Heart right ventricle (tissue), 16 donors: ENCODE results near the gene PRDM11. TPM values are rescaled to one million over a fixed set of nuclear protein-coding genes. Genes with fewer than 3 reads are reported as not detected.

Experiments
- ATAC-seq, 8 donors: fragments of 200-7000 bp; cut with Tn5 transposase; one replicate each; pipeline ENCODE4 v1.9.1; 2020; ENCODE audit warnings: mild to moderate bottlenecking in 8 of 8, moderate library complexity in 8 of 8, moderate number of reproducible peaks in 1 of 8
- DNase-seq, 2 donors: peaks; one replicate each; pipeline ENCODE4 v3.0.0-alpha.2; 2020
- H3K27ac ChIP-seq, 10 donors: fragments of 200-600 bp; sonication (generic) in 2 of 10; one replicate each; pipeline versions ENCODE4 v1.5.0 to v1.8.0; 2020 to 2022; ENCODE audit warnings: mild to moderate bottlenecking in 3 of 10
- H3K27me3 ChIP-seq, 7 donors: fragments of 200-600 bp; one replicate each; pipeline ENCODE4 v1.8.0; 2021 to 2022; ENCODE audit warnings: mild to moderate bottlenecking in 2 of 7
- H3K36me3 ChIP-seq, 9 donors: fragments of 200-600 bp; sonication (generic) in 1 of 9; one replicate each; pipeline versions ENCODE4 v1.5.0 to v1.8.0; 2020 to 2022; ENCODE audit warnings: mild to moderate bottlenecking in 2 of 9
- H3K4me1 ChIP-seq, 9 donors: fragments of 200-600 bp; sonication (generic) in 1 of 9; one replicate each; pipeline versions ENCODE4 v1.5.0 to v1.8.0; 2020 to 2022; ENCODE audit warnings: mild to moderate bottlenecking in 4 of 9
- H3K4me3 ChIP-seq, 10 donors: fragments of 200-600 bp; sonication (generic) in 2 of 10; one replicate each; pipeline versions ENCODE4 v1.5.0 to v1.8.0; 2020 to 2022; ENCODE audit warnings: mild to moderate bottlenecking in 7 of 10, moderate library complexity in 2 of 10
- H3K9me3 ChIP-seq, 11 donors: fragments of 200-600 bp in 10 of 11; sonication (generic) in 2 of 11; one replicate each; pipeline versions ENCODE4 v1.5.0 to v1.8.0; 2013 to 2022; ENCODE audit warnings: mild to moderate bottlenecking in 2 of 11, control low read depth in 1 of 11, moderate library complexity in 1 of 11
- CTCF ChIP-seq, 9 donors: fragments of 200-600 bp; sonication (generic) in 2 of 9; IDR thresholded peaks; one replicate each; pipeline versions ENCODE4 v1.5.0 to v1.8.0; 2021 to 2022; ENCODE audit warnings: antibody characterized with exemption in 9 of 9, mild to moderate bottlenecking in 5 of 9, moderate library complexity in 1 of 9
- WGBS, 2 donors: extraction: QIAGEN DNeasy Blood & Tissue Kit; methylation state at CpG; one replicate each; pipeline ENCODE4 v1.1.7; 2013; ENCODE audit warnings: inconsistent platforms in 1 of 2; 5-methylcytosine and 5-hydroxymethylcytosine counted together
- intact Hi-C, 10 donors: fragments of 100-400 bp; cut with DNase I; formaldehyde crosslinking; loops; one replicate each; pipeline versions ENCODE4 v1.11.1 to v1.14.2; 2022
- polyA plus RNA-seq, 2 donors: library from polyadenylated mRNA; stranded (reverse); fragments of 200-250 nt; gene quantifications; one replicate each; pipeline ENCODE4 v1.2.3, GENCODE V29; 2013
- total RNA-seq, 10 donors: library from RNA; stranded (reverse); fragmentation: NEBNext Ultra II Directional in 3 of 10; extraction: Animal tissue kit (Norgen Biotek cat#: 25700) in 3 of 10; gene quantifications; one replicate each; pipeline versions ENCODE4 v1.2.1 to v1.2.4, GENCODE V29; 2021 to 2023
- donor health status: Arrhythmogenic right ventricular cardiomyopathy.
- donor health status: ischemic (EF 13 %, LVEDD 7.1; RV severe dilation, severe dysfunction).
- donor health status: healthy with polysubstance abuse.
- donor health status: DM: no; HTN: yes; CAD: no.
- donor health status: DM: no; HTN: no; CAD: no.
- donor health status: ischemic (EF 25% LVEDD 6.9; RV normal size, moderate dysfunction).
- donor health status: ischemic (EF 25% LVEDD 5.7; RV mildly dilated, moderate dysfunction).
- donor health status: healthy.
- donor health status: DM: yes; HTN: yes; CAD: no.
- donor health status: Ischemic cardiomyopathy.
- donor health status: ischemic (EF 35%, LVEDD 5.7; RV mildly dilated, moderate dysfunction).
- donor health status: nonischemic (EF 11% LVEDD 7.7; RV severe dilation, severe dysfunction).
- donor health status: DM: yes; HTN: yes; CAD: no.
- donor health status: PGD.
- donor health status: ischemic (EF 29% LVEDD 5.4; RV normal size, mild dysfunction).
- donor health status: nonischemic (EF 23%, LVEDD 6.1; RV moderate dilation, normal function).

PRDM11 gene
- total and polyA plus RNA-seq, 12 donors = 4.6 to 22.0 (median 14.8) TPM

- WGBS, 2 donors = 72 to 74% methylated on average over 14 of the region's 14 CpGs
- no peaks in the 10 kb centered on the region for H3K9me3 ChIP-seq
- no peak overlapping the region for H3K4me3 ChIP-seq
- DNase-seq (no peak), ATAC-seq (peak in 3 of 8 donors; percentile 7 to 41 (median 10))
- H3K4me1 ChIP-seq = peaks cover 0 to 3% (median 0%) of the 10 kb centered on the region in 9 donors
- peaks cover 0 to 2% (median 0%) of the 10 kb centered on the region in 9 donors for H3K36me3 ChIP-seq
- no peak overlapping the region for H3K27ac ChIP-seq
- intact Hi-C loops = loop anchor here in 2 of 10 donors (5.0 to 10.0 kb wide), 3 partner anchors 49 to 121 kb away; no protein-coding TSS in a partner anchor
- peak in 3 of 9 donors; percentile 2 to 5 (median 2) for TF ChIP-seq CTCF (IDR thresholded peaks at IDR 0.05)
- peaks cover 0 to 7% (median 0%) of the 10 kb centered on the region in 7 donors for H3K27me3 ChIP-seq
These were observed 87.3 kb downstream of the PRDM11 start for GRCh38 chr11:45233804-45234170.

- intact Hi-C loops = loop anchor here in 2 of 10 donors (5.0 to 10.0 kb wide), 3 partner anchors 50 to 122 kb away; no protein-coding TSS in a partner anchor
- no peaks in the 10 kb centered on the region for H3K9me3 ChIP-seq
- 95 to 96% methylated on average over 15 of the region's 15 CpGs for WGBS, 2 donors
- DNase-seq (no peak), ATAC-seq (no peak)
- H3K27ac ChIP-seq = no peak overlapping the region
- peaks cover 0 to 7% (median 0%) of the 10 kb centered on the region in 7 donors for H3K27me3 ChIP-seq
- no peak overlapping the region for H3K4me3 ChIP-seq
- TF ChIP-seq CTCF (IDR thresholded peaks at IDR 0.05) = no peak
- peaks cover 0 to 3% (median 0%) of the 10 kb centered on the region in 9 donors for H3K4me1 ChIP-seq
- no peaks in the 10 kb centered on the region for H3K36me3 ChIP-seq
These were observed 88.0 kb downstream of the PRDM11 start for GRCh38 chr11:45234306-45235006.

GRCh38 chr11:45237711-45238315, 91.4 kb downstream of the PRDM11 start:
- 42 to 49% methylated on average over 4 of the region's 4 CpGs for WGBS, 2 donors
- no peak overlapping the region for H3K27ac ChIP-seq
- H3K4me3 ChIP-seq = no peak overlapping the region
- ATAC-seq (peak in 7 of 8 donors; percentile 34 to 70 (median 67)), DNase-seq (no peak)
- intact Hi-C loops = loop anchor here in 2 of 10 donors (10.0 kb wide), 2 partner anchors 53 to 63 kb away; no protein-coding TSS in a partner anchor
- peaks cover 0 to 7% (median 0%) of the 10 kb centered on the region in 7 donors for H3K27me3 ChIP-seq
- H3K4me1 ChIP-seq = peaks cover 0 to 3% (median 0%) of the 10 kb centered on the region in 9 donors
- H3K36me3 ChIP-seq = no peaks in the 10 kb centered on the region
- no peak for TF ChIP-seq CTCF (IDR thresholded peaks at IDR 0.05)
- H3K9me3 ChIP-seq = peaks cover 0 to 5% (median 0%) of the 10 kb centered on the region in 11 donors

- ATAC-seq = peak in 7 of 8 donors; percentile 61 to 77 (median 70)
- Histone ChIP-seq H3K9me3 (peaks cover 0 to 5% (median 0%) of the 10 kb centered on the region in 11 donors), H3K4me1 (peaks cover 0 to under 1% (median 0%) of the 10 kb centered on the region in 9 donors), H3K27ac (peak overlapping the region in 1 of 10 donors; percentile 38), H3K36me3 (no peaks in the 10 kb centered on the region), H3K4me3 (no peak overlapping the region), H3K27me3 (peaks cover 0 to 7% (median 0%) of the 10 kb centered on the region in 7 donors)
- DNase-seq = no peak
- intact Hi-C loops = loop anchor here in 2 of 10 donors (10.0 kb wide), 2 partner anchors 54 to 64 kb away; no protein-coding TSS in a partner anchor
- 65 to 75% methylated on average over 3 of the region's 3 CpGs for WGBS, 2 donors
- TF ChIP-seq CTCF (IDR thresholded peaks at IDR 0.05) = no peak
These were observed 92.3 kb downstream of the PRDM11 start for GRCh38 chr11:45238724-45239123.
